Inflammatory macrophage treated with lipopolysaccharide for 1 hour (primary cell): ENCODE results near the gene TNXB.

Source experiments
- DNase-seq, 2 donors: peaks; one replicate each; pipeline ENCODE4 v3.0.0-alpha.2; 2020 to 2022

Gene TNXB

GRCh38 chr6:32137454-32137853 lies 28.3 kb upstream of the TNXB start:
- DNase-seq, result no peak

GRCh38 chr6:32133786-32134185 lies 24.6 kb upstream of the TNXB start:
- DNase-seq, result no peak

- no peak for DNase-seq
Measured at GRCh38 chr6:32132110-32132509, 23.0 kb upstream of the TNXB start.

GRCh38 chr6:32131439-32131948 lies 22.4 kb upstream of the TNXB start:
- no peak for DNase-seq

GRCh38 chr6:32129297-32130088 lies 20.4 kb upstream of the TNXB start:
- no peak for DNase-seq

GRCh38 chr6:32128751-32129296 lies 19.7 kb upstream of the TNXB start:
- no peak for DNase-seq

- peak; percentile 99 to 100 for DNase-seq
Measured at GRCh38 chr6:32127717-32128592, 18.8 kb upstream of the TNXB start, which contains the start of gene ATF6B. TSS of gene ATF6B (minus strand) at chr6:32128246. CDS start at chr6:32128207, 39 bp downstream.

GRCh38 chr6:32127409-32127716 lies 18.2 kb upstream of the TNXB start:
- DNase-seq, result no peak

- no peak for DNase-seq
Measured at GRCh38 chr6:32126880-32127279, 17.7 kb upstream of the TNXB start.

- no peak for DNase-seq
Measured at GRCh38 chr6:32123681-32124080, 14.5 kb upstream of the TNXB start.

GRCh38 chr6:32120573-32121059 lies 11.5 kb upstream of the TNXB start:
- DNase-seq, result no peak

- peak; percentile 67 to 77 for DNase-seq
Measured at GRCh38 chr6:32118782-32119628, 9.9 kb upstream of the TNXB start.

GRCh38 chr6:32117461-32117860 lies 8.3 kb upstream of the TNXB start:
- DNase-seq, result no peak

GRCh38 chr6:32116674-32117073 lies 7.5 kb upstream of the TNXB start:
- DNase-seq, result peak in 1 of 2 donors; percentile 9

GRCh38 chr6:32115623-32116022 lies 6.5 kb upstream of the TNXB start:
- DNase-seq, result no peak

- no peak for DNase-seq
Measured at GRCh38 chr6:32114796-32115195, 5.7 kb upstream of the TNXB start.

GRCh38 chr6:32113386-32114352 lies 4.5 kb upstream of the TNXB start:
- peak in 1 of 2 donors; percentile 18 for DNase-seq

GRCh38 chr6:32112431-32112980 lies 3.4 kb upstream of the TNXB start:
- no peak for DNase-seq

- no peak for DNase-seq
Measured at GRCh38 chr6:32111424-32112066, 2.4 kb upstream of the TNXB start.

GRCh38 chr6:32110632-32111031 lies 1.5 kb upstream of the TNXB start:
- no peak for DNase-seq
